C4-2B (cell line): Measurements from ENCODE around the gene PLXNA4.

Experiments used
- H3K27ac ChIP-seq: fragments of 450-650 bp; 2 replicates; pipeline ENCODE4 v1.5.1; 2017
- CTCF ChIP-seq: fragments of 450-650 bp; conservative IDR thresholded peaks from 2 replicates; pipeline ENCODE4 v1.5.1; 2017; ENCODE audit warnings: mild to moderate bottlenecking
- ZFX ChIP-seq: fragments of 450-650 bp; IDR thresholded peaks from 2 replicates; pipeline ENCODE4 v1.6.1; 2017

The PLXNA4 gene

DNA sequence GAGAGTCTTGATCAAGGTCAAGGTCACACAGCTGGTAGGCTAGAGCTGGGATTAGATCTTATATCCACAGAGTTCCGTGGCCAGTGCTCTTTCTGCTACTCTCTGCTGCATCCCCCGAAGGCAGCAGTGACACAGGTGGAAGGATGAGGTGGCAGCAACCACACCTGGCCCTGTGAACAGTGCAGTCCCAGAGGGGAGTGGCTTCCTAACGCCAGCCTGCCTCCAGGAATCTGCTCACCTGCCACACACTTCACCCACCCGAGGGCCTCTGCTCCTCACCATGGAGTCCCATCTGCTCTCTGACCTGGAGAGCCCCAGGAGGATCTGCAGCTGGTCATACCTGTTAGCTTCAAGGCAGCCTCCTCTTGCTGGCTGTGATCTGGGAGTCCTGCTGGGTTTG, 484.2 kb downstream of the PLXNA4 start:
- no peak overlapping the region for H3K27ac ChIP-seq
- no peak for TF ChIP-seq ZFX
- TF ChIP-seq CTCF: no peak

DNA sequence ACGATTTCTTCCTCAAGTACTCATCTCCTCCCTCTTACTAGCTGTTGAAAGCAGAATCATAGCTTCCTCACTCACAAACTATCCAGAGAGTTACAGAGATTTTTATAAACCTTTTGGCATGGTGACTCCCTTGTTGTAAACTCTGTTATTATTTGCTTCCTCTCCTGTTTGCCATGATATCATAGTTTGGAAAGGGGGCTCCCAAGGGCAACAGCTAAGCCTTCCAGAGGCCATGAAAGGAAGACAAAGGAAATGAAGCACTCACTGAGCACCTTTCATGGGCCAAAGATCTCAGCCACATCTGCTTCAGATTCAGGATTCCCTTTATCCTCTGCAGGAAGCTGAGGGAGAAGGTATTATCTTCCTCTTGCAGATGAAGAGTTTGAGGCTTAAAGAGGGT, 484.6 kb downstream of the PLXNA4 start:
- TF ChIP-seq CTCF: no peak
- no peak for TF ChIP-seq ZFX
- no peak overlapping the region for H3K27ac ChIP-seq

GRCh38 chr7:132090444-132090843, 485.8 kb downstream of the PLXNA4 start:
- H3K27ac ChIP-seq: no peak overlapping the region
- TF ChIP-seq ZFX: no peak
- no peak for TF ChIP-seq CTCF

GRCh38 chr7:132089356-132089755, 486.9 kb downstream of the PLXNA4 start:
- H3K27ac ChIP-seq: no peak overlapping the region
- TF ChIP-seq ZFX: no peak

DNA sequence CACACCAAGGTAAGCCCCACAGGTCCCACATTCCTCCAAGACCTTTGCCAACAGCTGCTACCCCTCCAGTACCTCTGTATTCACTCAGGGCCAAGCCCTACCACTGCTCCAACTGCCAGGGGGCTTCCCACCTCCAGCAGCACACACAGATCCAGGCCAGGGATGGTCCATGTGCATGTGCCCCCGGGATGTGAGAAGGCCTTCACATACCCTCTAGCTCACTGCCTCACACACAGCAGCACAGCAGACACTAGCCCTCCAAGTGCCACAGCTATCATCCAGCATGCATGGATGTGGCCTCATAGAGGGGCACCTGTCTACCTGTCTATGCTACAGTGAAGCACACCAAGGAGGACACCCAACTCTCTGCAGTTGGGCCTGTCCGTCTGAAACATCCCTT, 488.8 kb downstream of the PLXNA4 start:
- no peak for TF ChIP-seq ZFX
- no peak for TF ChIP-seq CTCF
- H3K27ac ChIP-seq: no peak overlapping the region

- TF ChIP-seq CTCF: no peak
- no peak for TF ChIP-seq ZFX
- H3K27ac ChIP-seq: no peak overlapping the region
Observed at GRCh38 chr7:132084776-132085388, 491.4 kb downstream of the PLXNA4 start.

- TF ChIP-seq ZFX (no peak), CTCF (no peak)
- H3K27ac ChIP-seq: no peak overlapping the region
Observed at GRCh38 chr7:132083537-132084123, 492.6 kb downstream of the PLXNA4 start.

GRCh38 chr7:132083126-132083525, 493.1 kb downstream of the PLXNA4 start:
- TF ChIP-seq ZFX (no peak), CTCF (no peak)
- H3K27ac ChIP-seq: no peak overlapping the region
